ENCODE data around the gene SFTPA1.
"Not testable (repeated sequence)": the region's sequence is repeated elsewhere in the genome, so short reads cannot be mapped to it uniquely, and the experiment has no call there.

SFTPA1 gene

DNA sequence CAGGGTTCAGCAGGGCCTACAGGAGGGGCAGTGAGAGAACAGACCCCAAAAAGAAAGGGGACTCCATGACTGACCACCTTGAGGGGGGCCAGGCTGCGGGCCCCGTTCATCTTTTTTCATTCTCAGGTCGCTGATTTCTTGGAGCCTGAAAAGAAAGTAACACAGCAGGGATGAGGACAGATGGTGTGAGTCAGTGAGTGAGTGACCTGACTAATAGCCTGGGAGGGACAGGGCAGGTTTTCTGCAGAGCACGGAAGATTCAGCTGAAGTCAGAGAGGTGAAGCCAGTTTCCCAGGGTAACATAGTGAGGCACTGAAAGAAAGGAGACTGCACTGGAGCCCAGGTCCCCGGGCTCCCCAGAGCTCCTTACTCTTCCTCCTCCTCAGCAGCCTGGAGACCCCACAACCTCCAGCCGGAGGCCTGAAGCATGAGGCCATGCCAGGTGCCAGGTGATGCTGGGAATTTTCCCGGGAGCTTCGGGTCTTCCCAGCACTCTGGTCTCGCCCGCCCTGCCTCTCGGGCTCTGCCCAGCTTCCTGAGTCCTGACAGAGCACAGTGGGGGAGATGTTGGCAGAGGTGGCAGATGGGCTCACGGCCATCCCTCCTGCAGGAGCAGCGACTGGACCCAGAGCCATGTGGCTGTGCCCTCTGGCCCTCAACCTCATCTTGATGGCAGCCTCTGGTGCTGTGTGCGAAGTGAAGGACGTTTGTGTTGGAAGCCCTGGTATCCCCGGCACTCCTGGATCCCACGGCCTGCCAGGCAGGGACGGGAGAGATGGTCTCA, 646 bp downstream of the SFTPA1 start:
- not testable (repeated sequence) for DNase-seq

DNA sequence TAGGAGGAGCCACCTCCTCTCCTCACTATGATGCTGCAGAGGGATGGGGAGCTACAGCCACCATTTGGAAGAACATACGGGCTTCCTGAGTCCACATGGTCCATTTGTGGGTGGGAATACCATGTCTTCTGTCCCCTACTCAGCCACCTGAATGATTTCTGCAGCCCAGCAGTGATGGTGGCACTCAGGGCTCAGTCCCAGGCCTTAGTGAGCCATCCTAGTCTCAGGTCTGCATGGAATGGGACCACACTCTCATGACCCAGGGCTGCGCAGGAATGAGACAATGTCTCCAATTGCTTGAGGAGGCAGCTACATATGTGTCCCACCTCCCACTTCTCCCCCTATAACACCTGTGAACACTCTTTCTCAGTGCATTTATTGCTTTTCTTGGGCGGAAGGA, 4.8 kb downstream of the SFTPA1 start:
- DNase-seq, result no peak

DNA sequence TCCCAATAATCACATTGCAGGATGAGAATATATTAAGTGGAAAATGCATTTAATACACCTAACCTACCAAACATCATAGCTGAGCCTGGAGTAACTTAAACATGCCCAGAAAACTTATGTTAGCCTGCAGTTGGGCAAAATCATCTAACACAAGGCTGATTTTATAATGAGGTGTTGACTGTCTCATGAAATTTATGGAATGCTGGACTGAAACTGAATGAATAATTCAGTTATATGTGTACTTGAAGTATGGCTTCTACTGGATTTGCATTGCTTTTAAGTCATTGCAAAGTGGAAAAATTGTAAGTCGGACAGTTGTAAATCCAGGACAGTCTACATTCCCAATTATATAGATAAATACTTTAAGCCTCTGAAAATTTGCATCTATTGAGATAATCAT, 5.4 kb downstream of the SFTPA1 start:
- no peak for DNase-seq

DNA sequence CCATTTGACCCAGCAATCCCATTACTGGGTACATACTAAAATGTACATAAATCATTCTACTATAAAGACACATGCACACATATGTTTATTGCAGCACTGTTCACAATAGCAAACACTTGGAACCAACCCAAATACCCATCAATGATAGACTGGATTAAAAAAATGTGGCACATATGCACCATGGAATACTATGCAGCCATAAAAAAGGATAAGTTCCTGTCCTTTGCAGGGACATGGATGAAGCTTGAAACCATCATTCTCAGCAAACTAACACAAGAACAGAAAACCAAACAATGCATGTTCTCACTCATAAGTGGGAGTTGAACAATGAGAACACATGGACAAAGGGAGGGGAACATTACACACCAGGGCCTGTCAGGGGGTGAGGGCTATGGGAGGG, 12.9 kb downstream of the SFTPA1 start:
- DNase-seq, result not testable (repeated sequence)

DNA sequence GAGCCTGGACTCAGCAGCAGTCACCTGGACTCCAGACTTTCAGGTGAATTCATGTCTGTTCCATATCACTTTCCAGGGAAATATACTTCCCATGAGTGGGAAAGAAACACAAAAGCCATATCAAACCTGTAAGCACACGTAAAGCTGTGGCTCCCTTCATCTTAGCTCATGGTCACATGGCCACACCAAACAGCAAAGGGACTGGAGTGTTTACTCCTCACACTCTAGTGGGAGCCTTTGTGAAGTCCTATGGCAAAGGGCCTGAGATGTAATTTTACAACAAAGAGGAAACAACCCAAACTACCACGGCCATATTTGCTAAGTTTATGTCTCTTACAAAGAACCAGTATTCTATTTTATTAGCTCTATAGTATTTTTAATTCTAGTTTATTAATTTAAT, 16.3 kb downstream of the SFTPA1 start:
- no peak for DNase-seq

DNA sequence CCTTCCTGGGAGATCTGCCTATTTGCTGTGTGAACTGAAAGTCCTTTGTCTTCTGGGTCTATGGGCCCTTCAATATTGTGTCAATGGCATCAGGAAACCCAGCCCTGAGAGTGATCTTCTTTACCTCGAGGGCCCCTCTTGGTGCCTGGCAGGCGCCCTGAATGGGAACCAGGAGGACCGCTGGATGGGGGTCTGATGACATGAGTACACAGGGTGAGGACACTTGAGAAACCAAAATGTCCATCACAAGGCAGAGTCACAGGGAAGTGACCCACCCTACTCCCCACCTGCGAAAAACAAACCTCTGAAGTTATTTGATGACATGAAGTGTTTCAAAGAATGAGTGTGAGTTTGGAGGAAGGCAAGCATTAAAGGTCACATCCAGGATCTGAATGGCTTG, 17.3 kb downstream of the SFTPA1 start:
- DNase-seq, result no peak

DNA sequence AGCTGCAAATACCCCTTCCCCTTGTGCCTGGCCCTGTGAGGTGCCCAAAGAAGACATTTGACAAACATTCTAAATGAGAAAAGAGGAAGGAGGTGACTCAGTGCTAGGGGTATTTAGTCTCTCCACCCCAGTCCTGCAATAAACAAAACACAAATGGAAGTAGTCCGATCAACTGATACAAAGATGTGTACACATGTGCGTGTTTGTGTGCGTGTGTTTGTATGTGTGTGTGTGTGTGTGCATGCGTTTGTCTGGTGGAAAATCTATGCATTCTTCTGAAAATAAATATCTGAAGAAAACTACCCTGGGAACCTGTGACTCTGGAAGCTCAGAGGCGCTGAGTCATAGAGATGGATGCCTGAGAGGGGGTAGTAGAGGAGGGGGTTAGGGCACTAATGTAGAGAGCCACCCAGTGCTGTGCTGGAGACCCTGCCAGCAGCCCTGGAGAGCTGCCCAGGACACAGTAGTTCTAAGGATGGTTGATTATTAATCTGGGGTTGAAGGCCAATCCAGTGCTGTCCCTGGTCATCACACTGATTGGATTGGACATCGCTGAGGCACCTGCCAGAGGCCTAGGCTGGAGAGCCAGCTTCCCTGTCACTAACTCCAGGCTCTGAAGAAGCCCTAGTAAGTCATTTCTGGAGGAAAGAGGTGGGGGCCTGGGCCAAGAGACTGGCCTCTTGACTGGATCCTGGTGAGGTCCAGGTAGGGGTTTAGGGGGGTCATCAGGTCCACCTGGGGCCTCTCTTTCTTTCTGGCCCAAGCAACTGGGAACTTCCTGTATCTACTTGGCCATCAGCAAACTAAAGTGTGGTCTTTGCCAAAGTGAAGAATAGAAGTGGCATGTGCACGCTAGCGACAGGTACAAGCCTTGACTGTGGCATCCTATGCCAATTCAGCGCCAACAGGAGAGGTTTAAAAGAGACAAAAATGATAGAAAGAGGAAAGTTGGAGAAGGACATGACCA, 18.5 kb downstream of the SFTPA1 start:
- DNase-seq, result no peak

DNA sequence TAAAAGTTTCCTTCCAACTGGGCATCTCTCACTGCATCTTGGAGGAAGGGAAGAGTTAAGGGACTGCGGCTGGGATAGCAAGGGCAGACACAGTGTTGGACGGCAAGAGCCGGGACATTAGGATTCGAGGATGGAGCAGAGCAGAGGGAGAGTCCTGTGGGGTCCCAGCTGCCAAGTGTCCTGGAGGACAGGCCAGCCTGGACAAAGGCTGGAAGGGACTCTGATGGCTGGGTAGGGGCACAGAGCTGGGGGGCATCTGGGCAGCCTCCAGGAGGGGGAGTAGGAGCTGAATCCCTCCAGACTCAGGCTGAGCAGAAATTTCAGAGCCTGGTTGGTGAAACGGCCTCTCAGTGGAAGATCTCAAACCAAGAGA, 19.2 kb downstream of the SFTPA1 start:
- no peak for DNase-seq

DNA sequence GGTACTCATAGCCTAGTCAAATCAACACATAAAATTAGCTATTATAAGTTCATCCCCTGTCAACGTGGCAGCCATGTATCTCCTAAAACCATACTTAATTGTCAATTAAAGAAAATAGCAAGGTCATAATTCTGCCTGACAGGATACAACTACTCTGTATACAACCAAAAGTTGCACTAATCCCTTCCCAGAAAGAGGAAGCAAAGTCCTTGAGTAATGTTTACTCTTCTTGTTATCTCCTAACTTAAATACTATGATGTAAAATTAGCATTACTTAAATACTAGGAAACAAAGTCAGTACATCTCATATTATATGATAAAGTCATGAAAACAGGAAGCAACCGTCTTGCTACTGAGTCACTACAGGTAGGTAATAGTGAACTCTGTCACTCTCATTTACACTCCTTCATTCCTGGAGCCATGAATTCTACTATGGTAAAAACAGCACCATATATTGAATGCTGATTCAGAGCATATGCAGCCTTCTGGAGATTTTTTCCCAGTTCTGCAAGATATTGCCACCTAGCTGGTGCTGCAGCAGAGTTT, 26.0 kb downstream of the SFTPA1 start:
- not testable (repeated sequence) for DNase-seq

DNA sequence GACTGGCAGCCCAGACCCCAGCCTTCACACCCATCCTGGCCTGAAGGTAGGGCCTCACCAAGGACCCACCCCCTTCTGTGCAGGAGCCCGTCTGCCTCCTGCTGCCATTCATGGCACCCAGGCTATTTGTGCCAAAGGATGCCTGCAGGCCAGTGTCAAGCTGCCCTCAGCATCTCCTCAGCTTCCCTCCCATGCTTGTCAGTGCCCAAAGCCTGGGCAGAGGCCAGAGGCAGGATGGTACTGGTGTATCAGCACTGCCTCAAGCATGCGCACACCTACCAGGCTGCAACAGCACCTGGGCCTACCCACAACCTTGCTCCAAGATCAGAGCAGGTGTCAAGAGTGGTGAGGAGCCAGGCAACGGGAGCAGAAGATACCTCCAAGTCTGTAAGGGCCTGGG, 27.6 kb downstream of the SFTPA1 start:
- no peak for DNase-seq

DNA sequence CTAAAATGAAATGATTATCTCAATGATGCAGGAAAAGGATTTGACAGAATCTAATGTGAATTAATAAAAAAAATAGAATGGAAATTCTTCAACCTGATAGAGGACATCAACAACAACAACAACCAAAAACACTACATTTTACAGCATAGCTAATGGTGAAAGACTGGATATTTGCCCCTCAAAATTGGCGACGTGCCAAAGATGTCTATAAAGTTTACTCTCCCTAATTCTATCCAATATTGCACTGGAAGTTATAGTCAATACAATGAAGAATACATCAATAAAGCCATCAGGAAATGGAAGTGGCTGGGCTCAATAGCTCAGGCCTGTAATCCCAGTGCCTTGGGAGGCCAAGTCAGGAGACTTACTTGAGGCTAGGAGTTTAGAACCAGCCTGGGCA, 42.0 kb downstream of the SFTPA1 start:
- DNase-seq, result not testable (repeated sequence)

DNA sequence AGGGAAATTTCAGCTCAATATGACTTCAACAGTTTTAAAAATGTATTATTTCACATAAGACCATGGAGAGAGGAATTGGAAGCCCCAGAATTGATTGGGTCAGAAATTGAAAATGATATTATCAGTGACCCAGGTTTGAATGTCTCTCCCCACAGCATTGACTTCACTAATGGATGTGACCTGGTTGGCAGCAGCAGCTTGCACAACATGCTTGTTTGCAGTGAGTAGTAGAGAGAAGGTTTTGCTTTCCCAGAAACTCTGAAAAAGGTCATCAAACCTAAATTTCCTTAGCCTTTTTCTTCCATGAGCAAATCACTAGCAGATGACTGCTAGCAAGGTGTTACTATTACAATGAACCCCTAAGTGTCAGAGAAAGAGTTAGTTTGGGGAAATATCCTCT, 52.5 kb downstream of the SFTPA1 start:
- not testable (repeated sequence) for DNase-seq

DNA sequence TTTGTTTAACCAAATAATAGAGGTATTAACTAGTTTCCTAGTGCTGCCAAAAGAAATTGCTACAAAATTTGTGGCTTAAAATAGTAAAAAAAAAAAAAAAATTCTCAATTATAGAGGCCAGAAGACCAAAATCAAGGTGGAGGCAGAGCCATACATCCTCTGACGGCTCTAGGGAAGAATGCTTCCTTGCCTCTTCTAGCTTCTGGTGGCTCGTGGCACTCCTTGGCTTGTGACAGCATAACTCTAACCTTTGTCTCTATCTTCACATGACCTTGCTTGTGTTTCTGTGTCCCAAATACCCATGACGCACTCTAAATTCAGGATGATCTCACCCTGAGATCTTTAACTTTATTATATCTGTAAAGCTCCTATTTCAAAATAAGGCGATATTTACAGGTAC, 53.9 kb downstream of the SFTPA1 start:
- not testable (repeated sequence) for DNase-seq
